NCI-H2196 treated with DMSO at 0.1 percent for 48 hours (cell line): Measurements from ENCODE around the gene FBXL13.
"Not testable (repeated sequence)": the region's sequence is repeated elsewhere in the genome, so short reads cannot be mapped to it uniquely, and the experiment has no call there.

Experiments used
- DNase-seq: peaks from one replicate; lab custom pipeline; 2025; ENCODE audit not compliant: unreplicated experiment; lab: John Stamatoyannopoulos, UW

FBXL13 gene

GRCh38 chr7:102778663-102779062, 295.9 kb downstream of the FBXL13 start:
- DNase-seq: not testable (repeated sequence)

DNA sequence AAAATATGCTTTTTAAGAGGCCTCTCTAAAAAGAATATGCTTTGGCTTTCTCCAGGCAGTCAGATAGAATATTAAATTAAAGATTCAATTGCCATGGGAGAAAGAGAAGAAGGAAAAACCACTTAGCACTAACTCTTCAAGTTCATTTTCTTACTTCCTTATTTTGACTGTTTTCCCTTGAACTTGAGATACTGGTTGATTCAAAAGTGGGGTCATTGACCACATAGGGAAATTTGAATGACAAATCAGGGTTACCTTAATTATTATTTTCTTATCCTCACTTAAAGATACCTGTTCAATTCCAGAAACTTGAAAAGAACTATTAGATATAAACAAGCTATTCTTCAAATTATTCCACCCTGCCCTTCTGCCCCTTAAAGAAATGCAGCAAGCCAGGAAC, 298.4 kb downstream of the FBXL13 start:
- DNase-seq: not testable (repeated sequence)

GRCh38 chr7:102770467-102770866, 304.1 kb downstream of the FBXL13 start:
- not testable (repeated sequence) for DNase-seq

DNA sequence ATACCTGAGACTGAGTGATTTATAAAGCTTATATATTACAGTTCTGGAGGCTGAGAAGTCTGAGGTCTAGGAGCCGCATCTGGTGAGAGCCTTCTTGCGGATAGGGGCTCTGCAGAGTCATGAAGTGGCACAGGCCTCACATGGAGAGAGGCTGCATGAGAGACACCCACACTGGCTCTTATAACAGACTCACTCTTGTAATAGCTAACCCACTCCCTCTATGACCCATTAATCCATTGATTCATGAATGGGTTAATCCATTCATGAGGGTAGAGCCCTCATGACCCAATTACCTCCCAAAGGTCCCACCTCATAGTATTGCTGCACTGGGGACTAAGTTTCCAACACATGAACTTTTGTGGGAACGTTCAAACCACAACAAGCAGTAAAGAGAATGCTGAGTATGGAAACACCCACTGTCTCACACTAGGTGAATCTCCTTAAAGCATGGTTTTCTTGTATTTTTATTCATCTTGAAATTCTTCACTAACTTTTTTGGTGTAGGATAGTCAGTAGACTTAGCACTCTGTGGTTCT, 304.9 kb downstream of the FBXL13 start:
- not testable (repeated sequence) for DNase-seq

DNA sequence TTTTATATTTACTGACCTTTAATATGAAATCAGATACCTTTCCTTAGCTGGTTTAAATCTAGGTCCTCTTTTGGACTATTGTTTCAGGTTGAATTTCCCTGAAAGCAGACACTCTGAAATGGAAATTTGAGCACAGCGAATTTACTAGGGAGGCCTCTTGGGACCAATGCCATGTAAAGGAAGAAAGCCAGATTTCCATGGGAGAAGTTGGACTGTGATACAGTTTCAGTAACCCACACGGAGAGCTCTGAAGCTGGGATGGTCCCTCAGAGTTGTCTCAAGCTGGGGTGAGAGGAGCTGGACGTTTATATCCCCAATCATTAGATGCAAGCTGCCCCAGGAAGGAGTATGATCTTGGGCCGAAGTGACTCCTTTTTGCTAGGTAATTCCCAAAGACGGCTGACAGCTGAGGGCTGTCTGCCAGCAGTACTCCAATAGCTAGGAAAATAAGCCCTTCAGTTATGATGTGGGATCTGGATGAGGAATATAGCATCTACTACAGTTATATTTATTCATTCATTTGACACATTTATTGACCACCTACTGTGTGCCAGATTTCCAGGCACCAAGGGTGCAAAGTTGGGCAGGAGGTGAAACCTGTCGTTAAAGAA, 311.2 kb downstream of the FBXL13 start:
- not testable (repeated sequence) for DNase-seq
